IPS DF 6.9 (cell line): Measurements from ENCODE around the gene CCDC185.
A peak's percentile ranks its signal among the peaks of the same experiment; 100 is the strongest.

Experiments
- DNase-seq: peaks from one replicate; pipeline ENCODE4 v3.0.0-alpha.2; 2013; ENCODE audit warnings: low read depth, low spot score
- H3K27ac ChIP-seq: one replicate; pipeline ENCODE4 v1.5.1; 2013; ENCODE audit warnings: low read length, control low read depth
- H3K27me3 ChIP-seq: 2 replicates; pipeline ENCODE4 v1.6.1; 2013; ENCODE audit warnings: mild to moderate bottlenecking, low read length; ENCODE audit not compliant: control insufficient read depth, insufficient read depth
- H3K36me3 ChIP-seq: 2 replicates; pipeline ENCODE4 v1.6.1; 2013; ENCODE audit warnings: low read length; ENCODE audit not compliant: control insufficient read depth, insufficient read depth
- H3K4me1 ChIP-seq: 2 replicates; pipeline ENCODE4 v1.6.1; 2013; ENCODE audit warnings: low read length; ENCODE audit not compliant: control insufficient read depth, insufficient read depth
- H3K4me3 ChIP-seq: 2 replicates; pipeline ENCODE4 v1.5.1; 2013; ENCODE audit warnings: mild to moderate bottlenecking, low read length
- H3K9me3 ChIP-seq: 2 replicates; pipeline ENCODE4 v1.6.1; 2013; ENCODE audit warnings: low read length, inconsistent platforms; ENCODE audit not compliant: control insufficient read depth, insufficient read depth
- WGBS: extraction: QIAGEN DNeasy Blood & Tissue Kit; methylation state at CpG from one replicate; pipeline ENCODE4 v1.1.7; 2013; ENCODE audit warnings: mixed read lengths, missing lambda C conversion rate; ENCODE audit not compliant: insufficient read length, insufficient coverage; 5-methylcytosine and 5-hydroxymethylcytosine counted together

CCDC185 gene

DNA sequence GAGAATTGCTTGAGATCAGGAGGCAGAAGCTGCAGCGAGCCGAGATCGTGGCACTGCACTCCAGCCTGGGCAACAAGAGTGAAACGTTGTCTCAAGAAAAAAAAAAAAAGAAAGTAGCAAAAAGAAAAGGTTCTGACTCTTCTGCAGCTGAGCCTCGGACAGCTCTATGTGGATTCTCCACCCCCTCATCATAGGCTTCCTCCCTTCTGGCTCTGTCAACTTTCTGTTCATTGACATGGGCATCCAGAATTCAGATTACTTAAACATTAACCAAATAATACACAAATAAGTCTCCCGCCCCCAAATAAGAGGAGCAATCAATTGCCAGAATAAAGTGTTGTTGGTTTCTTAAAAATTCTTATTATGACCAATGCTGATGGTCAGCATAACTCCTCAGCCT lies 39.3 kb upstream of the CCDC185 start:
- Histone ChIP-seq H3K27ac (no peak overlapping the region), H3K9me3 (no peaks in the 10 kb centered on the region), H3K4me3 (no peak overlapping the region), H3K27me3 (no peaks in the 10 kb centered on the region), H3K36me3 (no peaks in the 10 kb centered on the region), H3K4me1 (no peaks in the 10 kb centered on the region)
- no peak for DNase-seq
- WGBS = no CpG with 5 or more reads among the region's 6 CpGs

DNA sequence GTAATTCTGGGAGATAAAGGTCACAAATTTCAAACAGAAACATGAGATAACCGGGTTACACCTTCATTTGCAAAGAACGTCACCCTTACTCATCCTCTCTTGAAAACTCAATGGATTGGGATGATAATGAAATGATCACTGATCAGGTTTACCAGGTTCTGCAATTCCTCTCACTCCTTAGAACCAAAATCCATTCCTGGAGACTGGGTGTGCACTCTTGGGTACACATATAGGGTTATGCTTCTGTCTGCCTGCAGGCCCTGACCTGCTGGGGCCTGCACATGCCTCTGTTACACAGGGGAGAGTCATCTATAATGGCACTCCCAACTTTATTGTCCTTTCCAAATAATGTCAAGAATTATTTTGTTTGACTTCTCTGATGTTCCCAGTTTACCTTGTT lies 37.5 kb upstream of the CCDC185 start:
- no peak for DNase-seq
- no peaks in the 10 kb centered on the region for H3K27me3 ChIP-seq
- no CpG with 5 or more reads among the region's 2 CpGs for WGBS

DNA sequence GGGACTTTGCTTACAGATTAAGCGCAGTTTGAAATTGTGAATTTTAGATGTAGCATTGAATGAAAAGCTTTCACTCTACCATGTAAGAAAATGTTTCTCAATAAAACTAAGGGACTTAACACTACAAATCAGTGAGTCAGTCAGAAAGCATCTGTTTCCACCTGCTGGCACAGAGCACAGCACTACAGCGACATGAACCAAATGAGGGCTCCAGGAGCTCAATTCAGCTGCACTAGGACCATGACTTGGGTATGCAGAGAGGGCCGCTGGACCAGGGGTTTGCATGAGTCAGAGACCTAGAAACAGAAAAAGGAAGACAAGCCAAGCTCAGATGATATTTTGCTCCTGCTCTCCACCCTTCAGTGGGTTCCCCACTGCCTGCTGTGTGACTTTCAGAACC lies 34.4 kb upstream of the CCDC185 start:
- no peak for DNase-seq
- no peak overlapping the region for H3K27ac ChIP-seq
- no CpG with 5 or more reads among the region's 3 CpGs for WGBS

More for the DNA sequence above, 37.5 kb upstream of the CCDC185 start:
- Histone ChIP-seq H3K27ac (no peak overlapping the region), H3K4me3 (no peak overlapping the region), H3K4me1 (no peaks in the 10 kb centered on the region), H3K9me3 (no peaks in the 10 kb centered on the region), H3K36me3 (no peaks in the 10 kb centered on the region)

DNA sequence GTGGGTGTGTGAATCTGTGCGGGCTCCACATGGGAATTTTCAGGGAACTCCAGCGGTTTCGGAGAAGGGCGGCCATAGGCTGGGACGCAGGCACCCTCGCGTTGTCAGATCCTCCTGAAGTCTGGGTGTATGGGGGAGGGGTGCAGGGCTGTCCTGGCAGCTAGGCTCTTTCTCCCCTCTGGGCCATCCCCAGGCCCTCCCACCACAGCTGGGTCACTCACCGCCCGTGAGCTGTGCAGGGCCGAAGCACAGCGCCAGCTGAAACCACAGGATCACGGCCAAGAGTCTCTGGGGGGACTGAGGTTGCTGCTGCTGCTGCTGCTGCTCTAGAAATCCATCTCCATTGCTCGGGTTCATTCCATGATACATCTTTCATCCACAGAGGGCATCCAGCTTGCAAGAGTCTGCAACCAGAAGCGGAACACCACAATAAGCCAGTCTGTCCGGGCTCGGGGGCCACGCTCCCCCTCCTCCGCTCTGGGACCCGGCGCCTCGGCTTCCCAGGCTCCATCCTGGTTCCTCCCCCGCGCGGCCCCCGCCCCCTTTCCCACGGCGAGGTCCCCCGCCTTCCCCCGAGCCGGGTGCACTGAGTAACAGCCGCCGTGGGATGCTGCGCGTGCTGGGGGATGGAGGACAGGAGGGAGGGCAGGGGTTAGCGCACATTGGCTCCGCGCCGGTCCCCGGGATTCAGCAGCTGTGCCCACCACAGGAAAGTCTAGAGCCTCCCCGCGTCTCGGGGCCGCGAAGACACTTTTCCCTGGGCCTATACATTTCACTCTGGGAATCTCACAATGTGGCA lies 30.0 kb upstream of the CCDC185 start:
- H3K27me3 ChIP-seq = peaks cover 10% of the 10 kb centered on the region; the same call in 1 of the 2 replicates
- H3K4me1 ChIP-seq = no peaks in the 10 kb centered on the region
- H3K9me3 ChIP-seq = no peaks in the 10 kb centered on the region
- DNase-seq = no peak
- WGBS = no CpG with 5 or more reads among the region's 44 CpGs
- peak overlapping the region; percentile 72; the same call in 1 of the 2 replicates for H3K4me3 ChIP-seq
- no peak overlapping the region for H3K27ac ChIP-seq
- no peaks in the 10 kb centered on the region for H3K36me3 ChIP-seq

More for the DNA sequence above, 34.4 kb upstream of the CCDC185 start:
- H3K4me1 ChIP-seq = no peaks in the 10 kb centered on the region
- H3K27me3 ChIP-seq = no peaks in the 10 kb centered on the region; the same call in 1 of the 2 replicates
- H3K9me3 ChIP-seq = no peaks in the 10 kb centered on the region
- H3K36me3 ChIP-seq = no peaks in the 10 kb centered on the region
- no peak overlapping the region for H3K4me3 ChIP-seq

DNA sequence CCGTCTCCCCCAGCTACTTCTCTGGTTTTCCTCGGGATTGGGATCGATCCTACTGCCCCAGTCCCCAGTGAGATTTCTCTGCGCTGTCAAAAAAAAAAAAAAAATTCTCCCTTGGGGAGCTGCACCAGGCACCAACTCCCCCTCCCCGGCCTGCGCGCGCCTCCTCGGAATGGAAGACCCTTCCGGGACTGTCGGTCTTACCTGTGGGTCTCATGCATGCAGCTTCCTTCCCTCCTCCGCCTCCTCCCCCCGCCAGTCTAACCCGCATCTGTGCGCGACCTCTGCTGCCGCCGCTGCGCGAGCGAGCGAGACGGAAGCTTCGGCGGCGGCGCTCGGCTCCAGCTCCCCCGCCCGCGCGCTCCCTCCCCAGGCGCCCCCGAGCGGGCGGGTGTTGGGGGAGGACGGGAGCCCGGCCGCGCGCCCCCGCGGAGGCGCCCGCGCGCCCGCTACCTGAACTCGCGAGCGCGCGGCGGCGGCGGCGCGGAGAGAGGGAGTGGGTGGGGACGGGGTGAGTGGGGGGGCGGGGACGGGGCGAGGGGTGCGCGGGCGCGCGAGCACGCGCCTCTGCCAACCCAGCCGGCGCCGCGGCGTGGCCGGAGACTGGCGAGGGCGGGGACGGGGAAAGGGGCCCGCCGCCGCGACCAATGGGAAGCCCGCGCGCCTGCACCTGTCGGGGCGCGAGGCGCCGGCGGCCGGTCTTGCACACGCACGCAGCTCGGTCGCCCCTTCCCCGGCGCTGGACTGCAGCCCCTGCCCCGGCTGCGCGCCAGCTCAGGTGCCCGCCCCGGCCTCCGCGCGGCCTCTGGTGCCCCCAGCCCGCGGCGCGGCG lies 29.1 kb upstream of the CCDC185 start, which contains the start of gene SUSD4:
TSS of gene SUSD4 (minus strand) at position 321 of the 829 bp plus-strand sequence. CDS start 751 bp downstream, outside the sequence.
- no peaks in the 10 kb centered on the region for H3K4me1 ChIP-seq
- peak within 1 kb of the TSS; percentile 72; the same call in 1 of the 2 replicates for H3K4me3 ChIP-seq
- no peaks in the 10 kb centered on the region for H3K9me3 ChIP-seq
- no peak within 1 kb of the TSS for H3K27ac ChIP-seq
- no peaks in the 10 kb centered on the region for H3K36me3 ChIP-seq
- WGBS = no CpG with 5 or more reads among the region's 111 CpGs
- DNase-seq = no peak
- peaks cover 10% of the 10 kb centered on the region; the same call in 1 of the 2 replicates for H3K27me3 ChIP-seq

DNA sequence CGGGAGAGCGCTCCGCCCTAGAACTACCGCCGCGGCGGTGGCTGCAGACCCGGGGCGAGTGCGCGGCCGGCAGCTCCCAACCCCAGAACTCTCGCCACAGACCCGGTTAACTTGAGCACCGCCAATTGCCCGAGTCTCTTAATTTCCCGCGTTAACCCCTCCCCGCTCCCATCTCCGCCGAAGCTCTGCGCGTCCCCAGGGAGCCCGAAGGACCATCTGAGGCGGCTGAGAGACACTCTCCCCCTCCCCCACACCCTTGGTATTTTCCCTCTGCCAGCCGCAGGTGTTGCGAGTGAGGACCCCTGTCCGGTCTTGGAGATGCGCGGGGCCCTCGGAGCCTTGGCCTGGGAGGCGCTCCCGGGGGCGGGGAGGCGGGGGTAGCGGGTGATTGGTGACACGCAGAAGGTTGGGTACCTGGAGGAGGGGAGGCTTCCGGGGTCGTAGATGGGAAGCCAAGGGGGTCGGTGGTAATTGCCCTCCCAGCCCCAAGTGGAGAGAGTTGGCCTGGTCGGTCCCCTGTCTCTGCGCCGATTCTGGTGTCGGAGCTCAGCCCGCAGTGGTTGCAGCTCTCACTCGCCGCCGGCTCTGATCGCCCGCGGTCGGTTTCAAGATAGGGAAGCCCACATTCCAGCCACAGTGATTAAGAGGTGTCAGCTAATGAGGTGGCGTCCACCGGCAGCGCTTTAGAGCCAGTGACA lies 28.4 kb upstream of the CCDC185 start:
- Histone ChIP-seq H3K27me3 (peaks cover 10% of the 10 kb centered on the region; the same call in 1 of the 2 replicates), H3K36me3 (no peaks in the 10 kb centered on the region), H3K27ac (no peak overlapping the region), H3K4me1 (no peaks in the 10 kb centered on the region), H3K9me3 (no peaks in the 10 kb centered on the region), H3K4me3 (peak overlapping the region; percentile 72; the same call in 1 of the 2 replicates)
- WGBS = no CpG with 5 or more reads among the region's 55 CpGs
- DNase-seq = no peak

DNA sequence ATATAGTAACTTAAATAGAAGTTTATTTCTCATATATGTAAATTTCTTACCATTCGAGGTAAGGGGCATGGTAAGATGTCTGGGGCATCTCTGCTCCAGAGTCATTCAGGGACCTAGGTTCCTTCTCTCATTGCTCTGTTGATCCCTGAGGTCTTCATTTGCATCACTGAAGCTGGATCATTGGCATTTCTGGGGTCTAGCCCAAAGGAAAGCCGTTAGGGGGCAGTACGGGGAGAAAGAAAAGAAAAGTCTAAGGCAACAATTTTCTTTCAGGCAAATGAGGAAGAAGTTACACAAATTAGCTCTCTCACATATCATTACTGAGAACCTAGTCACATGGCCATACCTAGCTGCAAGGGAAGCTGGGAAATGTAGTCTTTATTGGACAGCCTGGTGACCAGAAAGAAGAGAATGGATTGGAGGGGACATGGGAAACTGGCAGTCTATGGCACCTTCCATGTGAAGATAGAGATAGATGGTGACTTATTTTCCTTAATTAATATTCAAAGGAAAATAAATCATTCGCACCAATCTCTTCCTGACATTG lies 19.1 kb upstream of the CCDC185 start:
- H3K9me3 ChIP-seq = no peaks in the 10 kb centered on the region
- H3K4me3 ChIP-seq = no peak overlapping the region
- no peaks in the 10 kb centered on the region for H3K4me1 ChIP-seq
- DNase-seq = no peak
- no peaks in the 10 kb centered on the region for H3K36me3 ChIP-seq
- no CpG with 5 or more reads among the region's 4 CpGs for whole genome bisulfite sequencing
- H3K27ac ChIP-seq = no peak overlapping the region
- no peaks in the 10 kb centered on the region for H3K27me3 ChIP-seq

DNA sequence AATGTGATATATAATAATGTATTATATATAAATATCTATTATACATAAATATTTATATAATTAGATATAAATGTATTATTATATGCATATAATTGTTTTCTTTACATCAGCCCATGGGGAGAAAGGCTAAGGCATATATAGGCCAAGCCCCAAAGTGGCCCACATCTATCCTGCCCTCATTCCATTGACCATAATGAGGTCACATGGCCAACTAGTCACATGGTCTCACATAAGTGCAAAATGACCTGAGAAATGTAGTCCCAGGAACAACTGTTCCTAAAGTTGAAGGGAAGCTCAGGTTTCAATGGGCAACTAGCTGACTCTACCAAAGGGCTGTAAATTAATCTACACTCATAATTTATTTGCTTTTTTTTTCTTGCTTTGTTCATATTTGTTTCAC lies 14.5 kb upstream of the CCDC185 start:
- no peak overlapping the region for H3K27ac ChIP-seq
- H3K36me3 ChIP-seq = no peaks in the 10 kb centered on the region
- H3K4me3 ChIP-seq = no peak overlapping the region
- no peaks in the 10 kb centered on the region for H3K27me3 ChIP-seq
- no peaks in the 10 kb centered on the region for H3K9me3 ChIP-seq
- DNase-seq = no peak
- no peaks in the 10 kb centered on the region for H3K4me1 ChIP-seq

DNA sequence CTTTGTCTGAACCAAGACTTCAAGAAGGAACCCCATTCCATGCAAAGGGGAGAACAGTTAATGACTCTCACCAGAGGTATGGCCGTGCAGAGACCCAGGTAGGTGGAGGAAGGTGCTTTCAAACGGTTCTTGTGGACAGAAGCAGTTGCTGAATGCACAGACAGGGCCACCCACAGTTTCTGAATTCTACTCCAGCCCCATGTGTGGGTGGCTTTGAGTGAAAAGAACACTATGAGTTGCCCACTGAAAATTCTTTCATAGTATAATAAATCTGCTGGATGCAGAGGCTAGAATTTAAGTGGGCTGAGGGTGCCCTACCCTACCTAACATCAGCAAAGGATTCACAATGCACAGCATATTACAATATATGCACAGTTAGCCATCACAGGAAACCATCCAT lies 7.2 kb upstream of the CCDC185 start:
- H3K27ac ChIP-seq = no peak overlapping the region
- H3K4me1 ChIP-seq = no peaks in the 10 kb centered on the region
- H3K36me3 ChIP-seq = no peaks in the 10 kb centered on the region
- WGBS = no CpG with 5 or more reads among the region's 2 CpGs
- H3K27me3 ChIP-seq = no peaks in the 10 kb centered on the region
- no peak for DNase-seq
- no peak overlapping the region for H3K4me3 ChIP-seq
- no peaks in the 10 kb centered on the region for H3K9me3 ChIP-seq

DNA sequence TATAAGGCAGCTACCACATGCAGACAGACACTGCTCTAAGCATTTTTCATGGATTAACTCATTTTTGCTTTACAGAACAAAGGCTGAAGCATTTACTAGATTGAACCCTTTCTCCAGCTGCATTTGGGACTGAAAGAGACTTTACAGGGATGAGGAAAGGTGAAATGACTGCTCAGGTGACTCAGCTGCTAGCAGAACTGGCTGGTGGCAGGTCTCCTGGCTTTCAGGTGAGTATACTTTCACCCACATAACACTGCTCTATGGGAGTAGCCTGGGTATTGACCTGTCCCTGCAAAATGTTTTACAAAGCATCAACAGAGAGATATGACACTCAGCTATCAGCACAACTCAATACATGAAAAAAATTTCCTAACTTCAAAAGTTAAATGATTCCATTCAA lies 2.6 kb upstream of the CCDC185 start:
- H3K27me3 ChIP-seq = peaks cover 2% of the 10 kb centered on the region; the same call in 1 of the 2 replicates
- DNase-seq = no peak
- no peak overlapping the region for H3K4me3 ChIP-seq
- H3K4me1 ChIP-seq = no peaks in the 10 kb centered on the region; the same call in 1 of the 2 replicates
- no peaks in the 10 kb centered on the region for H3K9me3 ChIP-seq
- no peak overlapping the region for H3K27ac ChIP-seq
- peaks cover 3% of the 10 kb centered on the region; the same call in 1 of the 2 replicates for H3K36me3 ChIP-seq
